ENCODE data around the gene RNF207.

RNF207 gene

GRCh38 chr1:6237093-6237492, 31.2 kb downstream of the RNF207 start:
- H2AFZ ChIP-seq (ENCODE audit: low read depth) = no peak overlapping the region
- H3K27ac ChIP-seq = no peak overlapping the region
- no peak overlapping the region for H3K4me2 ChIP-seq
- H3K27me3 ChIP-seq (ENCODE audit: insufficient read depth, low read depth) = peaks cover 35% of the 10 kb centered on the region
- H3K36me3 ChIP-seq (ENCODE audit: insufficient read depth) = peaks cover 5% of the 10 kb centered on the region; the same call in 1 of the 2 replicates
- peaks cover 22% of the 10 kb centered on the region for H3K79me2 ChIP-seq (ENCODE audit: insufficient read depth, low read depth)
- H3K4me1 ChIP-seq (ENCODE audit: low read depth, poor library complexity, severe bottlenecking) = peaks cover 6% of the 10 kb centered on the region
- no peaks in the 10 kb centered on the region for H4K20me1 ChIP-seq (ENCODE audit: insufficient read depth)
- no peak for TF ChIP-seq CTCF (conservative IDR thresholded peaks at IDR 0.05; ENCODE audit: low read depth, low read length)
- no peak overlapping the region for H3K4me3 ChIP-seq (IDR thresholded peaks at IDR 0.05; ENCODE audit: insufficient read depth, low read depth, low read length)
- no peak overlapping the region for H3K9ac ChIP-seq

GRCh38 chr1:6239213-6239752, 33.4 kb downstream of the RNF207 start:
- no peak for TF ChIP-seq CTCF (conservative IDR thresholded peaks at IDR 0.05; ENCODE audit: low read depth, low read length)
- Histone ChIP-seq H4K20me1 (ENCODE audit: insufficient read depth) (no peaks in the 10 kb centered on the region), H3K27ac (no peak overlapping the region), H3K36me3 (ENCODE audit: insufficient read depth) (no peaks in the 10 kb centered on the region), H3K9ac (no peak overlapping the region), H3K4me3 (IDR thresholded peaks at IDR 0.05; ENCODE audit: insufficient read depth, low read depth, low read length) (no peak overlapping the region), H3K27me3 (ENCODE audit: insufficient read depth, low read depth) (peaks cover 57% of the 10 kb centered on the region), H2AFZ (ENCODE audit: low read depth) (no peak overlapping the region), H3K4me2 (no peak overlapping the region), H3K79me2 (ENCODE audit: insufficient read depth, low read depth) (peaks cover 12% of the 10 kb centered on the region), H3K4me1 (ENCODE audit: low read depth, poor library complexity, severe bottlenecking) (peaks cover 6% of the 10 kb centered on the region)

- Histone ChIP-seq H4K20me1 (ENCODE audit: insufficient read depth) (no peaks in the 10 kb centered on the region), H3K79me2 (ENCODE audit: insufficient read depth, low read depth) (peaks cover 3% of the 10 kb centered on the region), H3K27ac (no peak overlapping the region)
Observed at GRCh38 chr1:6239950-6240768, 34.2 kb downstream of the RNF207 start.

More at GRCh38 chr1:6239950-6240768, 34.2 kb downstream of the RNF207 start:
- no peak overlapping the region for H3K9ac ChIP-seq
- H3K4me2 ChIP-seq = no peak overlapping the region
- no peak for TF ChIP-seq CTCF (conservative IDR thresholded peaks at IDR 0.05; ENCODE audit: low read depth, low read length)
- peaks cover 61% of the 10 kb centered on the region for H3K27me3 ChIP-seq (ENCODE audit: insufficient read depth, low read depth)
- H3K36me3 ChIP-seq (ENCODE audit: insufficient read depth) = no peaks in the 10 kb centered on the region
- H2AFZ ChIP-seq (ENCODE audit: low read depth) = no peak overlapping the region
- no peak overlapping the region for H3K4me3 ChIP-seq (IDR thresholded peaks at IDR 0.05; ENCODE audit: insufficient read depth, low read depth, low read length)
- peaks cover under 1% of the 10 kb centered on the region for H3K4me1 ChIP-seq (ENCODE audit: low read depth, poor library complexity, severe bottlenecking)
